HL-60 (cell line): ENCODE results near the gene CCL25.
"Not testable (repeated sequence)": the region's sequence is repeated elsewhere in the genome, so short reads cannot be mapped to it uniquely, and the experiment has no call there.

Experiments used
- DNase-seq, 2 experiments: peaks; one replicate each; pipeline ENCODE4 v3.0.0-alpha.2; 2010 to 2020; ENCODE audit warnings: low read depth in 1 of 2, low spot score in 1 of 2
- H3K27ac ChIP-seq: fragments of 250-450 bp; sonication (Bioruptor Pico); replicated peaks from 2 replicates; pipeline ENCODE4 v1.5.1; 2020; ENCODE audit warnings: mild to moderate bottlenecking, moderate library complexity
- H3K27me3 ChIP-seq: fragments of 250-450 bp; sonication (Bioruptor Pico); 2 replicates; pipeline ENCODE4 v1.5.1; 2021; ENCODE audit warnings: mild to moderate bottlenecking, moderate library complexity; ENCODE audit not compliant: insufficient read depth, poor library complexity, severe bottlenecking
- H3K4me3 ChIP-seq: replicated peaks from 2 replicates; pipeline ENCODE4 v1.5.1; 2011; ENCODE audit warnings: mild to moderate bottlenecking, control low read depth, low read length; ENCODE audit not compliant: insufficient read depth
- CTCF ChIP-seq: IDR thresholded peaks from one replicate; pipeline ENCODE4 v1.5.1; 2011; ENCODE audit warnings: low read length, control low read depth, inconsistent platforms; ENCODE audit not compliant: insufficient read depth
- GABPA ChIP-seq: IDR thresholded peaks from 2 replicates; pipeline ENCODE4 v1.6.1; 2012; ENCODE audit warnings: low read depth
- POLR2AphosphoS5 ChIP-seq: IDR thresholded peaks from 2 replicates; pipeline ENCODE4 v1.6.1; 2012; ENCODE audit warnings: low read depth
- REST ChIP-seq: IDR thresholded peaks from 2 replicates; pipeline ENCODE4 v1.6.1; 2012; ENCODE audit warnings: low read depth; ENCODE audit not compliant: insufficient replicate concordance
- SPI1 ChIP-seq: IDR thresholded peaks from 2 replicates; pipeline ENCODE4 v1.6.1; 2012; ENCODE audit warnings: low read depth, mild to moderate bottlenecking, borderline replicate concordance

The CCL25 gene

GRCh38 chr19:8028951-8029491, 23.5 kb upstream of the CCL25 start:
- TF ChIP-seq SPI1 (no peak), GABPA (no peak), POLR2AphosphoS5 (no peak), REST (no peak), CTCF (no peak)
- no peak for DNase-seq
- no peaks in the 10 kb centered on the region for H3K27me3 ChIP-seq
- no peak overlapping the region for H3K27ac ChIP-seq
- no peak overlapping the region for H3K4me3 ChIP-seq

GRCh38 chr19:8030960-8031359, 21.6 kb upstream of the CCL25 start:
- Histone ChIP-seq H3K27ac (no peak overlapping the region), H3K4me3 (no peak overlapping the region), H3K27me3 (no peaks in the 10 kb centered on the region)
- DNase-seq, result no peak
- TF ChIP-seq GABPA, result no peak
- no peak for TF ChIP-seq REST
- no peak for TF ChIP-seq POLR2AphosphoS5
- no peak for TF ChIP-seq SPI1
- no peak for TF ChIP-seq CTCF

GRCh38 chr19:8033287-8034177, 19.0 kb upstream of the CCL25 start:
- not testable (repeated sequence) for H3K27me3 ChIP-seq, DNase-seq, H3K4me3 ChIP-seq, H3K27ac ChIP-seq

GRCh38 chr19:8034178-8034525, 18.4 kb upstream of the CCL25 start:
- no peak for DNase-seq
- no peak overlapping the region for H3K4me3 ChIP-seq
- TF ChIP-seq CTCF (no peak), GABPA (no peak), SPI1 (no peak), POLR2AphosphoS5 (no peak), REST (no peak)
- H3K27ac ChIP-seq, result no peak overlapping the region
- H3K27me3 ChIP-seq, result no peaks in the 10 kb centered on the region
